ENCODE measurements around the gene RXFP2. TPM values are rescaled to one million over a fixed set of nuclear protein-coding genes. Genes with fewer than 3 reads are reported as not detected.

RXFP2 gene
- total and polyA plus RNA-seq, 10 donors: not detected

DNA sequence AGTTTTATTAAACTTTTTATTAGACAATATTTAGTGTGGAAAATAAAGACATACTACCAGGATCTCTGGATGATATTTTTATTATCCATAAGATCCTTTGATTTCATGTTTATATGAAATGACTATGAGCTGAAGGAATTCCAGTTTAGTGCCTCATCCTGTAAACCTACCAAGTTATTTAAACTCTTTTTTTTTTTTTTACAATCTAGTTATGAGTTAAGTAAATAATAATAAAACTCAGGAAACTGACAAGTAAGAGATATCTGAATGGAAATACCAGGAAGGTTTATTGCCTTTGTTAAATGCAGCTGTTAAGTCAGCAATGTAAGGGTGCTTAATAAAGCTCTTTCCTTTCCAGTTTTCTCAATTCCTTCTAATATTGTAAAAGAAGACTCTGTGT, 53.9 kb downstream of the RXFP2 start:
- DNase-seq: no peak
- H3K9me3 ChIP-seq: no peaks in the 10 kb centered on the region
- H3K27ac ChIP-seq: no peak overlapping the region
- TF ChIP-seq, protein P1, sequence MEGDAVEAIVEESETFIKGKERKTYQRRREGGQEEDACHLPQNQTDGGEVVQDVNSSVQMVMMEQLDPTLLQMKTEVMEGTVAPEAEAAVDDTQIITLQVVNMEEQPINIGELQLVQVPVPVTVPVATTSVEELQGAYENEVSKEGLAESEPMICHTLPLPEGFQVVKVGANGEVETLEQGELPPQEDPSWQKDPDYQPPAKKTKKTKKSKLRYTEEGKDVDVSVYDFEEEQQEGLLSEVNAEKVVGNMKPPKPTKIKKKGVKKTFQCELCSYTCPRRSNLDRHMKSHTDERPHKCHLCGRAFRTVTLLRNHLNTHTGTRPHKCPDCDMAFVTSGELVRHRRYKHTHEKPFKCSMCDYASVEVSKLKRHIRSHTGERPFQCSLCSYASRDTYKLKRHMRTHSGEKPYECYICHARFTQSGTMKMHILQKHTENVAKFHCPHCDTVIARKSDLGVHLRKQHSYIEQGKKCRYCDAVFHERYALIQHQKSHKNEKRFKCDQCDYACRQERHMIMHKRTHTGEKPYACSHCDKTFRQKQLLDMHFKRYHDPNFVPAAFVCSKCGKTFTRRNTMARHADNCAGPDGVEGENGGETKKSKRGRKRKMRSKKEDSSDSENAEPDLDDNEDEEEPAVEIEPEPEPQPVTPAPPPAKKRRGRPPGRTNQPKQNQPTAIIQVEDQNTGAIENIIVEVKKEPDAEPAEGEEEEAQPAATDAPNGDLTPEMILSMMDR (IDR thresholded peaks at IDR 0.05 in 8 of 11, conservative IDR thresholded peaks at IDR 0.05 in 3 of 11): no peak
- TF ChIP-seq POLR2A (IDR thresholded peaks at IDR 0.05): no peak
- TF ChIP-seq POLR2AphosphoS5 (IDR thresholded peaks at IDR 0.05): no peak
- no peaks in the 10 kb centered on the region for H3K36me3 ChIP-seq
- peaks cover 0 to 7% (median 0%) of the 10 kb centered on the region in 6 donors for H3K4me1 ChIP-seq
- H3K27me3 ChIP-seq (replicated peaks in 1 of 7): no peaks in the 10 kb centered on the region
- intact Hi-C loops (cut with DNase I; ENCODE audit: low total_unique reads): no loop called here
- no peak overlapping the region for H3K4me3 ChIP-seq

DNA sequence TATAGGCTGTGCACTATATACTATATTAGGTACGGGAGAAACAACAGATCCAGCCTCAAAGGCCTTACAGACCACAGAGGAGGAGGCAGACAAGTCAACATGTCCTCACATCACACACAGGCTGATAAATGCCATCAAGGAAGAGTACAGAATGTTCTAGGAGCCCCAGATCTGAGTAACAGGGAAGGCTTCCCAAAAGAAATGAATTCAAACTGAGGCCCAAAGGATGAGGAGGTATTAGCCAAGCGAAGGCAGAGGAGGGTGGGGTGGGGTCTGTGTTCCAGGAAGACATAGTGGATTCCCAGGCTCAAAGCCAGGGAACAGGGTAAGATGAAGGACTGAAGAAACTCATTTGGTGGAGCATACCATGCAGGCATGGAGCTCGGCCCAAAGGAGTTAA, 55.1 kb downstream of the RXFP2 start:
- H3K9me3 ChIP-seq: no peaks in the 10 kb centered on the region
- TF ChIP-seq POLR2AphosphoS5 (IDR thresholded peaks at IDR 0.05): no peak
- TF ChIP-seq, protein P1 (IDR thresholded peaks at IDR 0.05 in 8 of 11, conservative IDR thresholded peaks at IDR 0.05 in 3 of 11): no peak
- no peak for TF ChIP-seq POLR2A (IDR thresholded peaks at IDR 0.05)
- H3K27me3 ChIP-seq (replicated peaks in 1 of 7): no peaks in the 10 kb centered on the region
- peaks cover 0 to 7% (median 0%) of the 10 kb centered on the region in 6 donors for H3K4me1 ChIP-seq
- H3K36me3 ChIP-seq: no peaks in the 10 kb centered on the region
- DNase-seq: no peak
- no peak overlapping the region for H3K4me3 ChIP-seq
- H3K27ac ChIP-seq: no peak overlapping the region
- 72 to 94% (median 90%) methylated on average over 3 of the region's 3 CpGs for WGBS, 5 donors
- intact Hi-C loops (cut with DNase I; ENCODE audit: low total_unique reads): no loop called here

DNA sequence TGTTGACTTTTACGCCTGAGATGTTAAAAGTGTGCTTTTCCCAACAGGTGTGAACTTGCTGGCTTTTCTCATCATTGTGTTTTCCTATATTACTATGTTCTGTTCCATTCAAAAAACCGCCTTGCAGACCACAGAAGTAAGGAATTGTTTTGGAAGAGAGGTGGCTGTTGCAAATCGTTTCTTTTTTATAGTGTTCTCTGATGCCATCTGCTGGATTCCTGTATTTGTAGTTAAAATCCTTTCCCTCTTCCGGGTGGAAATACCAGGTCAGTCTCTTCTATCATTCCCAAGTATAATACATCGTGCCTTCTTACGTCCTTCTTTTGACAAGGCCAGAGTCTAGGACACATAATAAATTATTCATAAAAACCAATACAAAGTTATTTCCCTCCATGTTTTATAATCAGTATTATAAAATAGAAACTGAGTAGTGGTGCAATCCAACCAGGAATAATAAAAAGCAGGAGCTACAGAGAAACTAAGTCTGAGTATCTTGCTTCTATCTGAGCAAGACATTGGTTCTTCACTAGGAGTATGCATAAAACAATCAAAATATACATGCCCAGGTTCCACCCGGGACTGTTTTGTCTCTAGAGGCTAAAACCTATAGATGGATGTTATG, 57.9 kb downstream of the RXFP2 start:
- no peak overlapping the region for H3K27ac ChIP-seq
- DNase-seq: no peak
- TF ChIP-seq, protein P1 (IDR thresholded peaks at IDR 0.05 in 8 of 11, conservative IDR thresholded peaks at IDR 0.05 in 3 of 11): peak in 6 of 11 experiments; percentile 16 to 34 (median 26)
- TF ChIP-seq POLR2AphosphoS5 (IDR thresholded peaks at IDR 0.05): no peak
- H3K4me3 ChIP-seq: no peak overlapping the region
- H3K27me3 ChIP-seq (replicated peaks in 1 of 7): no peaks in the 10 kb centered on the region
- intact Hi-C loops (cut with DNase I; ENCODE audit: low total_unique reads): no loop called here
- no peaks in the 10 kb centered on the region for H3K9me3 ChIP-seq
- peaks cover 0 to 25% (median 6%) of the 10 kb centered on the region in 6 donors for H3K4me1 ChIP-seq
- WGBS, 5 donors: 42 to 55% (median 46%) methylated on average over 7 of the region's 7 CpGs
- no peaks in the 10 kb centered on the region for H3K36me3 ChIP-seq

DNA sequence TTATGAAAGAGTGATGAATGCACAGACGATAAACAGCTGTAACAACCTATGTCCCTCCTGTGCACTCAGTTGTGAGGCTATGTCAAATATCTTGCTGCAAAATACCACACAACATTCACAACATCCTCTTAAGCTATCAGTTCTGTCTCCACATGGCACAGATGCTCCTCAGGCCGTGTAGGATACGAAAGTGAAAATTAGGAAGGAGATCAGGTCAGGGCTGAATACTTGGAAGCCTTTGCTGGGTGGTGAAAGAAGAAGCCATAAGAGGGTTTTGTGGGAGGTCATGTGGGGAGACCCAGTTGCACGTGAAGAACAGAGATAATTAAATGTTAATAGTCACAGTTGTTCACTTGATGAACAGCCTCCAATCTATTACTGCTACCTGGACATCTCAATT, 58.9 kb downstream of the RXFP2 start:
- TF ChIP-seq, protein P1 (IDR thresholded peaks at IDR 0.05 in 8 of 11, conservative IDR thresholded peaks at IDR 0.05 in 3 of 11): no peak
- no peak for TF ChIP-seq POLR2A (IDR thresholded peaks at IDR 0.05)
- Histone ChIP-seq H3K4me3 (no peak overlapping the region), H3K27me3 (replicated peaks in 1 of 7) (no peaks in the 10 kb centered on the region), H3K9me3 (no peaks in the 10 kb centered on the region), H3K27ac (no peak overlapping the region), H3K36me3 (no peaks in the 10 kb centered on the region), H3K4me1 (peaks cover 0 to 34% (median 7%) of the 10 kb centered on the region in 6 donors)
- intact Hi-C loops (cut with DNase I; ENCODE audit: low total_unique reads): no loop called here
- WGBS, 5 donors: 51 to 68% (median 54%) methylated on average over 4 of the region's 4 CpGs
- DNase-seq: no peak

Measured in spleen (tissue), 11 donors.